Measurements from ENCODE around the gene RFTN1. TPM values are rescaled to one million over a fixed set of nuclear protein-coding genes. Genes with fewer than 3 reads are reported as not detected.

Gene RFTN1
- total RNA-seq, 1 experiment from 2014 or later: 2.2 TPM

GRCh38 chr3:16474920-16475319, 38.6 kb downstream of the RFTN1 start:
- Histone ChIP-seq H3K23me2 (ENCODE audit: insufficient read length, low read depth, low read length, poor library complexity, severe bottlenecking) (no peaks in the 10 kb centered on the region), H3K27me3 (ENCODE audit: insufficient read depth, low read length) (no peaks in the 10 kb centered on the region), H2BK15ac (ENCODE audit: low read depth, low read length) (no peak overlapping the region), H3K9me3 (ENCODE audit: control insufficient read depth, low read depth, low read length) (no peaks in the 10 kb centered on the region), H2AK5ac (ENCODE audit: insufficient read length, low read length) (no peak overlapping the region), H4K8ac (replicated peaks; ENCODE audit: insufficient read length, low read depth, low read length) (no peak overlapping the region), H3K18ac (ENCODE audit: insufficient read length, low read depth, low read length) (no peak overlapping the region), H3K14ac (ENCODE audit: insufficient read depth, low read length) (no peak overlapping the region), H2BK12ac (ENCODE audit: insufficient read length, low read depth, low read length) (no peak overlapping the region), H2AFZ (ENCODE audit: low read length) (no peak overlapping the region), H4K91ac (ENCODE audit: insufficient read length, low read depth, low read length) (no peak overlapping the region), H3K9ac (ENCODE audit: extremely low read depth, insufficient read length, low read length) (no peak overlapping the region), H4K5ac (ENCODE audit: insufficient read length, low read depth, low read length) (no peak overlapping the region), H2BK5ac (ENCODE audit: insufficient read length, low read length) (no peak overlapping the region), H3K27ac (ENCODE audit: insufficient read length, low read depth, low read length) (no peak overlapping the region), H2BK20ac (ENCODE audit: low read depth, low read length, poor library complexity, severe bottlenecking) (no peak overlapping the region), H3T11ph (ENCODE audit: low read length) (no peak overlapping the region), H3K79me1 (ENCODE audit: insufficient read depth, low read depth, low read length, poor library complexity, severe bottlenecking) (no peaks in the 10 kb centered on the region), H3K56ac (ENCODE audit: insufficient read length, low read depth, low read length) (no peak overlapping the region), H3K79me2 (ENCODE audit: insufficient read depth, low read length) (no peaks in the 10 kb centered on the region), H3K4me1 (ENCODE audit: insufficient read depth, low read length) (no peaks in the 10 kb centered on the region; the same call in 1 of the 2 replicates), H3K4ac (ENCODE audit: low read depth, low read length) (no peak overlapping the region), H3K4me2 (ENCODE audit: insufficient read depth, insufficient read length, low read length) (no peak overlapping the region), H3K23ac (ENCODE audit: insufficient read length, low read depth, low read length) (no peak overlapping the region), H4K20me1 (ENCODE audit: control insufficient read depth, insufficient read depth, insufficient read length) (no peaks in the 10 kb centered on the region), H2BK120ac (ENCODE audit: low read depth, low read length, poor library complexity, severe bottlenecking) (no peak overlapping the region)
- WGBS (ENCODE audit: extremely low coverage, insufficient read length, low lambda C conversion rate): no CpG with 5 or more reads among the region's 7 CpGs
- H3K9me3 Mint-ChIP-seq: peaks cover 10 to 12% of the 10 kb centered on the region in 2 experiments; a peak in 4 of 5 replicates
- H3K27me3 Mint-ChIP-seq (ENCODE audit: low read depth): peaks cover 6% of the 10 kb centered on the region
- H3K4me1 Mint-ChIP-seq: peaks cover 7 to 12% of the 10 kb centered on the region in 2 experiments; a peak in 3 of 4 replicates
- DNase-seq: no peak
- peaks cover 0 to 6% (median 4%) of the 10 kb centered on the region in 3 experiments; a peak in 4 of 7 replicates for H3K36me3 Mint-ChIP-seq (ENCODE audit: insufficient read depth in 1 of 3, low read depth in 3 of 3)
- H3K4me3 Mint-ChIP-seq: no peak overlapping the region
- TF ChIP-seq CTCF (conservative IDR thresholded peaks at IDR 0.05): no peak
- H3K27ac Mint-ChIP-seq: no peak overlapping the region
